DMS 273 (cell line): Measurements from ENCODE around the gene GRM4.
"Not testable (repeated sequence)": the region's sequence is repeated elsewhere in the genome, so short reads cannot be mapped to it uniquely, and the experiment has no call there.

ENCODE experiments used
- DNase-seq: peaks from one replicate; lab custom pipeline; 2025; ENCODE audit not compliant: unreplicated experiment; lab: John Stamatoyannopoulos, UW

Gene GRM4

GRCh38 chr6:34146021-34146782 is at the start of gene GRM4:
GRM4 (minus strand) TSS chr6:34146087; CDS start chr6:34133496, 12,591 bp downstream.
- peak; percentile 67 for DNase-seq

- no peak for DNase-seq
These were observed 48.9 kb upstream of the GRM4 start for GRCh38 chr6:34194772-34195171.

DNA sequence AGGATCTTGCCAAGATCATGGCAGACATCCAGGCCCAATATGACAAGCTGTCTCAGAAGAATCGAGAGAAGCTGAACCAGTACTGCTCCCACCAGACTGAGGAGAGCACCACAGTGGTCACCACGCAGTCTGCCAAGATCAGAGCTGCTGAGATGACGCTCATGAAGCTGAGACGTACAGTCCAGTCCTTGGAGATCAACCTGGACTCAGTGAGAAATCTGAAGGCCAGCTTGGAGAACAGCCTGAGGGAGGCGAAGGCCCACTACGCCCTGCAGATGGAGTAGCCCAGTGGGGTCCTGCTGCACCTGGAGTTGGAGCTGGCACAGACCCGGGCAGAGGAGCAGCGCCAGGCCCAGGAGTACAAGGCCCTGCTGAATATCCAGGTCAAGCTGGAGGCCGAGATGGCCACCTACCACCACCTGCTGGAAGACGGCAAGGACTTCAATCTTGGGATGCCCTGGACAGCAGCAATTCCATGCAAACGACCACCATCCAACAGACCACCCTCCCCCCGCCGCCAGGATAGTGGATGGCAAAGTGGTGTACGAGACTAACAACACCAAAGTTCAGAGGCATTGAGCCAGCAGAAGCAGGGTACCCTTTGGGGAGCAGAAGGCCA is 44.7 kb upstream of the GRM4 start:
- no peak for DNase-seq

DNA sequence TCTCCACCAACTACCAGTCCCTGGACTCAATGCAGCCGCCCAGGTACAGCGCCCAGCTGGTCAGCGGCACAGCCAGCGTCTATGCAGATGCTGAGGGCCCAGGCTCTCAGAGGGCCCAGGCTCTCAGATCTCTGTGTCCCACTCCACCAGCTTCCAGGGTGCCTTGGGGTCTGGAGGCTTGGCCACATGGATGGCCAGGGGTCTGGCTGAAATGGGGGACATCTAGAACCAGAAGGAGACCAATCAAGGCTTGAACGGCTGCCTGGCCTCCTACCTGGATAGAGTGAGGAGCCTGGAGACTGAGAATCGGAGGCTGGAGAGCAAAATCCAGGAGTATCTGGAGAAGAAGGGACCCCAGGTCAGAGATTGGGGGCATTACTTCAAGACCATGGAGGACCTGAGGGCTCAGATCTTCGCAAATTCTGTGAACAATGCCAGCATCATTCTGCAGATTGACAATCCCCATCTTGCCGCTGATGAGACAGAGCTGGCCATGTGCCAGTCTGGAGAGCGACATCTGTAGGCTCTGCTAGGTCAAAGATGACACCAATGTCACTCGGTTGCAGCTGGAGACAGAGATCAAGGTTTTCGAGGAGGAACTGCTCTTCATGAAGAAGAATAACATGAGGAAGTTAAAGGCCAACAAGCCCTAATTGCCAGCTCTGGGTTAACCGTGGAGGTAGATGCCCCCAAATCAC is 44.1 kb upstream of the GRM4 start:
- no peak for DNase-seq

- not testable (repeated sequence) for DNase-seq
These were observed 38.8 kb upstream of the GRM4 start for GRCh38 chr6:34184726-34185125.

DNA sequence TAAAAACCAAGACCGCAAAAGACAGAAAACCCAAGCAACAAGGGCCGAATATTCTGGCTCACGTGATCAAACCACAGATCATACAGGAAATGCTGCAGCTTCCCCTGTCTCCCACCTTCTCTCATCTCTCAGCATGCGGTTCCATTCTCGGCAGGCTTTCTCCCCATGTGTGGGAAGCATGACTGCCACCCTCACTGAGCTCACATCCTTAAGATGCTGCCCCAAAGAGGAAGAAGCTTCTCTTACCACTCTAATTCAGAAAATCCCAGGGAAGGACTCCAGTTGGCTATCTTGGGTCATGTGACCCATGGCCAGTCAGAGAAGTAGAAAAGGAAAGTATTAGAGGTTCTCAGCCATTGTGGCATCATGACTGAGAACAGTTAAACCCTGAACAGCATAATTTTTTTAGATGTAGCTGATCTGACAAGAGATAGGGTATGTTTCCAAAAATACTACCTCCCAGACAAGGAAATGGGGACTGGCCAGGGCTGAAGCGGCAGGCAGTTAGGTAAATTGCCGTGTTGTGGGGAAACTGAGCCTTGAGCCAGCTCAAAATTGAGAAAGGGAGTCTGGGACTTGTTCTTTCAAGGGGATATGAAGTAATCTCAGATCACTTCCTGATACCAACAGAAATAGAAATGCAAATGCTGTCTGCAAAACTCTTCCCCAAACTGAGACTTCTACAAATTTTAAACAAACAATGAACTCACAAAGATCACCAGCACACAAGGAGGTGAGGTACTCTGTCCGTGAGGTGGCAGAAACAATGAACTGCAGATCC is 37.1 kb upstream of the GRM4 start:
- DNase-seq = no peak

DNA sequence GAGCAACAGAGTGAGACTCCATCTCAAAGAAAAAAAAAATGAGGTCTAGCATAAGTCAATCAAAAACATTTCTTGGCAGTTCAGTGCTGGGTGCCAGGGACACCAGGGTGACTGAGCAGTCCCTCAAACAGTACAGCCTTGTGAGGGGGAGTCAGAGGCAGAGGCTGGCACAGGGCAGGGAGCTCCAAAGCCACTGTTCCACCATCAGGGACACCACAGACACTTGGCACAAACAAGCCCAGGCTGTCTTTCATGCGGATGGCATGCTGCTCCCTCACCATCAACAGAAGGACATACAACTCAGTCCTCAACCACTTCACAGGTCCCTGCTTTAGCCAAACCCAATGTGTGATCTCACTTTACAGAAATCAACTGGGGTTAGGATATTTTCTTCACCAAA is 36.0 kb upstream of the GRM4 start:
- no peak for DNase-seq

DNA sequence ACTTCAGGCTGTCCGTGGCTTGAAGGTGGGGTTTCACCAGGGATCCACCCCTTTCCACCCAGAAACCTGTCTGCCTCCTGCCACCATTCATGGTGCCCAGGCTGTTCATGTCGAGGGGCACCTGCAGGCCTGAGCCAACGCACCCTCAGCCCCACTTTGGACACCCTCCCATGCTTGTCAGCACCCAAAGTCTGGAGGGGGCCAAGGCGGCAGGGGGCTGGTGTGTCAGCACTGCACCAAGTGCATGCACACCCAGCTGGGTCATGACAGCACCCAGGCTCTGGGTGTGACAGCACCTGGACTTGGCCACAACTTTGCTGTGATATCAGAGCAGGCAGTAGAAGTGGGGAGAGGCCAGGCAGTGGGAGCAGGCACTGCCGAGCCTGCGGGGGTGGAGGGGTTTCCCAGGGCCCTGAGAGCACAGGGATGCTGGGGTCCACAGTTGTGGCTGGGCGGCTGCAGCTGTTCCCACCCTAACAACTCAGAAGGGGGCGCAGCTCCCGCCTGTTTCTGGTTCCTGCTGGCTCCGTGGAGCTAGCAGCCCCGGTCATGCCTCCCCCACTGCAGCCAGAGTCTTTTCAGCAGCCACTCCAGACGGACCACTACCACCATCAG is 33.3 kb upstream of the GRM4 start:
- DNase-seq = no peak

DNA sequence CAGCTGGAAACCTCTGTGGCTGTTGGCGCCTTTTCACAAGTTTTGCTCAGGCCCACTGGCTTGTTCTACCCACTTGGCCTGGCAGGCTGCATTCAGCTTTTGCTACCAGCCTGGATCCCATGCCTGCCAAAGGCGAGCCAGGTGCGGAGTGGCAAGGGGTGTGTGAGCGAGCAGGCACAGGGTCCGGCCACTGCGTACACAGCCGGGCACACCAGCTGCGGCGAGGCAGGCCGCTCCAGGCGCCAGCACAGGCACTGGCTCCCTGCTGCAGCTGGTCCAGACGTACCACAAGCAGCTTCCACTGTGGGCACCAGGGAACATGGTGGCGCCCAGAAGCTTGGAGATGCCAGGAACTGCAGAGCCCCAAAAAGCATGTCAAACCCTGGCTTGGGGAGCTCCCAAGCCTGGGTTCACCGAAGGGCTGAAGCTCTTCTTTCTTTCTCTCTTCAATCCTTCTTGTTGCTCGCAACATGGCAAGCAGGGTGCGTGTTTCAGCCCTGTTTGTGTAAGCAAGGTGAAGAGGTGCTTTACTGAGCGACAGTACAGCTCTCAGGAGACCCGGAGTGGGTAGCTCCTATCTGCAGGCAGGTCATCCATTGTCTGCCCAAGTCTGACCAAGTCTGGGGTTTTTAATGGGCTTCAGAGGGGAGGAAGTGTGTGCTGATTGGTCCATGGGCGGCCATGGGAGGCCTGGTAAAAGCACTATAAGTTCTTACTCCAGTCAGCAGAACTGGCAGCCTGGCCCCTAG is 32.6 kb upstream of the GRM4 start:
- DNase-seq = no peak

GRCh38 chr6:34177181-34177591 is 31.3 kb upstream of the GRM4 start:
- DNase-seq = no peak

DNA sequence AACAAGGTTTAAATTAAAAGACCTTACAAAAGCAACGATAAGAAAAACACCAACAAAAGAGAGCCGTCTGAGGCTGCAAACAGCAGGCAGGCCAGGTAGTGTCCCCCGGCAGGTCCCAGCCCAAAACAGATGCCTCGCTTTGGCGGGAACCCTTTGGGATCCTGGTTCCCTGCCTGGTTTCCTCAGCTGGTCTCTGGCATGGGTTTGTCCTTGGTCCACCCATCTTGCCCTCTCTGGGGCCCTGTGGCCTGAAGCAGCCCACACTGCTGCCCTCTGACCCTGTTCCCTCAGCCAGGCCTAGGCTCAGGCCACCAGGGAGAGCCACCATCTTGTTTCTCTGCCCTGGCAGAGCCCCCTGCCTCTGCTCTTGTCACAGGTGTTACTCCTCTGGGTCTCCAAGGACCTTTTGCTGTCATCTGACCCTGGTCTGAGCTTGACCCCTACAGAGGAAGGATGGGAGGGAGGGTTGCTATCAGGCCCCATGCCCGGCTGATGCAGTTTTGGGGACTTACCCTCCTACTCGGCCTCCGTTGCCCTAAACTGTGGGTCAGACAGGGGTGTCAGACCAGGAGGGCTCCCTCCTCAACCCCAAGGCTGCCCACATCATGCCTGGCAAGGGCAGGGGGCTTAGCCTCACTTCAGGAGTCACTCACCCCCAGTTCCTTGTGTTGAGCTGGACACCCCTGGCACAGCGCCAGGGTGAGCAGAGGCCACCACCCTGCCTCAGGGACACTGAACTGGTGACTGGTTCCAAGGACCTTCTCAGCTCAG is 30.6 kb upstream of the GRM4 start:
- DNase-seq = no peak

- DNase-seq = no peak
These were observed 29.0 kb upstream of the GRM4 start for GRCh38 chr6:34174846-34175399.

GRCh38 chr6:34172961-34173775 is 27.3 kb upstream of the GRM4 start:
- no peak for DNase-seq

DNA sequence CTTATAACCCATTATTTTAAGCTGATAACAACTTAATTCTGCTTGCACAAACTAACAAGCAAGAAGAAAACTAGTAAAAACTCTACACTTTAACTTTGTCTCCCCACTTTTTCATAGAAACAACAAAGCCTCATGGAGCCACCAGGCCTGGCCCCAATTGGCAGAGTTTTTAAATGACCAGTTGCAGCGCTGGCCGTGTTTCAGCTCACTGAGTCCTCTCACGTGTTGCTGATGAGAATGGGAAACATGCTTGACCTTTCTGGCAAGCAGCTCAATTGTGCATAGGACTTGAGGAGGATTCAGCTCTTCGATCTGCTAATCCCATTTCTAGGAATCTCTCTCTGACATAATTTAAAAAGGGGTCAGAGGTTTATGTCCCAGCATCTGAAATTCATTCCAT is 24.5 kb upstream of the GRM4 start:
- DNase-seq = no peak

DNA sequence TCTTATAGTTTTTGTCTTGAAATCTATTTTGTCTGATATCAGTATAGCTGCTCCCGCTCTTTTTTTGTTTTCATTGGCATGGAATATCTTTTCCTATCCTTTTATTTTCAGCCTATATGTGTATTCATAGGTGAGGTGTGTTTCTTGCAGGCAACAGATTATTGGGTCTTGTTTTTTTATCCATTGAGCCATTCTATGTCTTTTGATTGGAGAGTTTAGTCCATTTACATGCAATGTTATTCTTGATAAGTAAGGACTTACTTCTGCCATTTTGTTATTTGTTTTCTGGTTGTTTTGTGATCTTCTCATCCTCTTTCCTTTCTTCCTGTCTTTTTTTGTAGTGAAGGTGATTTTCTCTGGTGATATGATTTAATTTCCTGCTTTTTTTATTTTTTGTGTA is 24.0 kb upstream of the GRM4 start:
- no peak for DNase-seq

GRCh38 chr6:34161857-34162515 is 16.1 kb upstream of the GRM4 start:
- DNase-seq = no peak

DNA sequence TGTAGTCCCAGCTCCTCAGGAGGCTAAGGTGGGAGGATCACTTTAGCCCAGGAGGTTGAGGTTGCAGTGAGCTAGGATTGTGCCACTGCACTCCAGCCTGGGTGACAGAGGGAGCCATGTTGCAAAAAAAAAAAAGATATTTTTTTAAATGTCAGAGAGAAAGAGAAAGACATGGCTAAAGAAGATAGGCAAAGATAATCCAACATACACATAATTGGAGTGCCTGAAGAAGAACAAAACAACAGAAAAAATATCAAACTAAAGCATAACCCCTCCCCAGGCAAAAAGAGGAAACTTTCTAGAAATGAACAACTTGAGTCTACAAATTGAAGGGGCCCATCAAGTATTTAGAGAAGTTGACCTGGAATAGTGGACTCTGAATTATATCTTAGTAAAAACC is 14.0 kb upstream of the GRM4 start:
- peak; percentile 22 for DNase-seq

DNA sequence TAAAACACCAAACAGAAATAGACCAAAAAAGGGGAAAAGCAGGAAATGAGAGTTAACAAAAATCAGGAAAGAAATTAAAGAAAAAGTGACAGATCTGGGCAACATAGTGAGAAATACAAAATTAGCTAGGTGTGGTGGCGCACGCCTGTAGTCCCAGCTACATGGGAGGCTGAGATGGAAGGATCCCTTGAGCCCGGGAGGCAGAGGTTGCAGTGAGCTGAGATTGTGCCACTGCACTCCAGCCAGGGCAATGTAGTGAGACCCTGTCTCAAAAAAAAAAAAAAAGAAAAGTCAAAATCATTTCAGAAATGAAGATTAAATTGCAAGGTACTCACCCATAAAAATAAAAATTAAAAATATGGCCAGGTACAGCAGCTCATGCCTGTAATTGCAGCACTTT is 13.0 kb upstream of the GRM4 start:
- DNase-seq = no peak
